ENCODE results near the gene MRPL49. TPM values are rescaled to one million over a fixed set of nuclear protein-coding genes. Genes with fewer than 3 reads are reported as not detected.

Gene MRPL49
- total RNA-seq, 1 donor from 2014 or later = 45.1 TPM

- DNase-seq (ENCODE audit: low read depth) (no peak), FAIRE-seq (no peak)
- Histone ChIP-seq H3K27me3 (ENCODE audit: insufficient read depth, low read length) (no peaks in the 10 kb centered on the region), H3K4me2 (ENCODE audit: low read length) (no peak overlapping the region), H4K20me1 (ENCODE audit: insufficient read depth, low read length) (no peaks in the 10 kb centered on the region), H3K36me3 (ENCODE audit: insufficient read depth, low read length) (peaks cover 6% of the 10 kb centered on the region), H3K4me3 (ENCODE audit: insufficient read depth, low read depth, low read length) (no peak overlapping the region), H3K4me1 (ENCODE audit: insufficient read depth, low read length) (peaks cover 15% of the 10 kb centered on the region), H3K79me2 (ENCODE audit: insufficient read depth, low read length) (peaks cover 40% of the 10 kb centered on the region), H3K9me3 (ENCODE audit: insufficient read depth, low read depth, low read length) (no peaks in the 10 kb centered on the region), H2AFZ (ENCODE audit: low read depth, low read length) (no peak overlapping the region), H3K9ac (ENCODE audit: low read length) (no peak overlapping the region), H3K27ac (ENCODE audit: low read depth, low read length) (no peak overlapping the region)
- no peak overlapping the region for H3K27ac Mint-ChIP-seq (ENCODE audit: unreplicated experiment)
- no peak overlapping the region for H3K4me3 Mint-ChIP-seq (ENCODE audit: unreplicated experiment)
- H3K27me3 Mint-ChIP-seq (ENCODE audit: low read depth, unreplicated experiment) = no peaks in the 10 kb centered on the region
- TF ChIP-seq CTCF (IDR thresholded peaks at IDR 0.05; ENCODE audit: insufficient read depth, low read depth, low read length) (no peak), EZH2 (IDR thresholded peaks at IDR 0.05; ENCODE audit: insufficient read depth, low read length) (no peak)
- peaks cover 16% of the 10 kb centered on the region for H3K36me3 Mint-ChIP-seq (ENCODE audit: low read depth, unreplicated experiment)
- peaks cover 9% of the 10 kb centered on the region for H3K4me1 Mint-ChIP-seq (ENCODE audit: low read depth, unreplicated experiment)
- no peaks in the 10 kb centered on the region for H3K9me3 Mint-ChIP-seq (ENCODE audit: unreplicated experiment)
These were observed 34.9 kb upstream of the MRPL49 start for GRCh38 chr11:65087216-65087615.

- H3K4me1 ChIP-seq (ENCODE audit: insufficient read depth, low read length) = peaks cover 14% of the 10 kb centered on the region
- H3K4me2 ChIP-seq (ENCODE audit: low read length) = no peak overlapping the region
- no peak overlapping the region for H3K4me3 ChIP-seq (ENCODE audit: insufficient read depth, low read depth, low read length)
- peaks cover 6% of the 10 kb centered on the region for H3K36me3 ChIP-seq (ENCODE audit: insufficient read depth, low read length)
- no peaks in the 10 kb centered on the region for H3K27me3 ChIP-seq (ENCODE audit: insufficient read depth, low read length)
- FAIRE-seq = no peak
- H3K27ac Mint-ChIP-seq (ENCODE audit: unreplicated experiment) = no peak overlapping the region
- no peaks in the 10 kb centered on the region for H3K9me3 ChIP-seq (ENCODE audit: insufficient read depth, low read depth, low read length)
- no peak for TF ChIP-seq EZH2 (IDR thresholded peaks at IDR 0.05; ENCODE audit: insufficient read depth, low read length)
- no peak overlapping the region for H3K27ac ChIP-seq (ENCODE audit: low read depth, low read length)
- no peak overlapping the region for H3K4me3 Mint-ChIP-seq (ENCODE audit: unreplicated experiment)
- DNase-seq (ENCODE audit: low read depth) = no peak
- H3K9ac ChIP-seq (ENCODE audit: low read length) = no peak overlapping the region
- H3K27me3 Mint-ChIP-seq (ENCODE audit: low read depth, unreplicated experiment) = no peaks in the 10 kb centered on the region
- H3K9me3 Mint-ChIP-seq (ENCODE audit: unreplicated experiment) = no peaks in the 10 kb centered on the region
- peaks cover 9% of the 10 kb centered on the region for H3K4me1 Mint-ChIP-seq (ENCODE audit: low read depth, unreplicated experiment)
- no peaks in the 10 kb centered on the region for H4K20me1 ChIP-seq (ENCODE audit: insufficient read depth, low read length)
- H3K36me3 Mint-ChIP-seq (ENCODE audit: low read depth, unreplicated experiment) = peaks cover 16% of the 10 kb centered on the region
- H2AFZ ChIP-seq (ENCODE audit: low read depth, low read length) = no peak overlapping the region
- peaks cover 34% of the 10 kb centered on the region for H3K79me2 ChIP-seq (ENCODE audit: insufficient read depth, low read length)
These were observed 34.3 kb upstream of the MRPL49 start for GRCh38 chr11:65087827-65088226.

- Mint-ChIP-seq H3K4me3 (ENCODE audit: unreplicated experiment) (peak overlapping the region; percentile 8), H3K4me1 (ENCODE audit: low read depth, unreplicated experiment) (peaks cover 13% of the 10 kb centered on the region), H3K9me3 (ENCODE audit: unreplicated experiment) (no peaks in the 10 kb centered on the region), H3K27ac (ENCODE audit: unreplicated experiment) (no peak overlapping the region), H3K27me3 (ENCODE audit: low read depth, unreplicated experiment) (no peaks in the 10 kb centered on the region), H3K36me3 (ENCODE audit: low read depth, unreplicated experiment) (peaks cover 18% of the 10 kb centered on the region)
- no peak overlapping the region for H2AFZ ChIP-seq (ENCODE audit: low read depth, low read length)
- H3K4me2 ChIP-seq (ENCODE audit: low read length) = no peak overlapping the region
- DNase-seq (ENCODE audit: low read depth) = no peak
- H3K4me1 ChIP-seq (ENCODE audit: insufficient read depth, low read length) = peaks cover 4% of the 10 kb centered on the region
- TF ChIP-seq EZH2 (IDR thresholded peaks at IDR 0.05; ENCODE audit: insufficient read depth, low read length) (no peak), CTCF (IDR thresholded peaks at IDR 0.05; ENCODE audit: insufficient read depth, low read depth, low read length) (no peak)
- no peaks in the 10 kb centered on the region for H4K20me1 ChIP-seq (ENCODE audit: insufficient read depth, low read length)
- no peaks in the 10 kb centered on the region for H3K27me3 ChIP-seq (ENCODE audit: insufficient read depth, low read length)
- no peak overlapping the region for H3K4me3 ChIP-seq (ENCODE audit: insufficient read depth, low read depth, low read length)
- no peak for FAIRE-seq
- no peak overlapping the region for H3K9ac ChIP-seq (ENCODE audit: low read length)
- H3K79me2 ChIP-seq (ENCODE audit: insufficient read depth, low read length) = peaks cover 19% of the 10 kb centered on the region
- H3K27ac ChIP-seq (ENCODE audit: low read depth, low read length) = no peak overlapping the region
- peaks cover 6% of the 10 kb centered on the region for H3K36me3 ChIP-seq (ENCODE audit: insufficient read depth, low read length)
- no peaks in the 10 kb centered on the region for H3K9me3 ChIP-seq (ENCODE audit: insufficient read depth, low read depth, low read length)
These were observed 32.5 kb upstream of the MRPL49 start for GRCh38 chr11:65089621-65090020.

Data from astrocyte (in vitro differentiated cells and primary cell).